HepG2 (cell line): Measurements from ENCODE around the gene FAM168A.

Experiments
- EZH2 ChIP-seq: conservative IDR thresholded peaks from 2 replicates; pipeline ENCODE4 v1.6.1; 2012; ENCODE audit warnings: mild to moderate bottlenecking, low read depth, low read length, moderate library complexity
- GABPB1 ChIP-seq: IDR thresholded peaks from 2 replicates; pipeline ENCODE4 v1.6.1; 2016; ENCODE audit warnings: mild to moderate bottlenecking, missing genetic modification reagents, moderate library complexity, missing compliant biosample characterization
- POLR2A ChIP-seq, 2 experiments: IDR thresholded peaks; 2 replicates each; pipeline ENCODE4 v1.6.1; 2011; ENCODE audit warnings: low read depth in 2 of 2, low read length in 2 of 2, mild to moderate bottlenecking in 1 of 2, moderate library complexity in 1 of 2; ENCODE audit not compliant: insufficient read depth in 1 of 2
- RNF2 ChIP-seq: fragments of 450-650 bp; conservative IDR thresholded peaks from 2 replicates; pipeline ENCODE4 v1.6.1; 2016; ENCODE audit warnings: low read depth
- SIN3A ChIP-seq: IDR thresholded peaks from 2 replicates; pipeline ENCODE4 v1.6.1; 2011; ENCODE audit warnings: low read depth, mild to moderate bottlenecking, control low read depth, low read length, borderline replicate concordance
- ZFAT ChIP-seq: sonication (generic); formaldehyde crosslinking; conservative IDR thresholded peaks from 2 replicates; pipeline ENCODE4 v1.8.1; 2023; ENCODE audit warnings: missing genetic modification reagents, inconsistent platforms
- ZNF326 ChIP-seq: sonication (generic); formaldehyde crosslinking; IDR thresholded peaks from 2 replicates; pipeline ENCODE4 v1.4.0; 2020; ENCODE audit warnings: missing genetic modification reagents, borderline replicate concordance
- TF ChIP-seq, protein P1 (sequence below): sonication (generic); formaldehyde crosslinking; IDR thresholded peaks from 2 replicates; pipeline ENCODE4 v1.4.0; 2020; ENCODE audit warnings: missing genetic modification reagents

DNA sequence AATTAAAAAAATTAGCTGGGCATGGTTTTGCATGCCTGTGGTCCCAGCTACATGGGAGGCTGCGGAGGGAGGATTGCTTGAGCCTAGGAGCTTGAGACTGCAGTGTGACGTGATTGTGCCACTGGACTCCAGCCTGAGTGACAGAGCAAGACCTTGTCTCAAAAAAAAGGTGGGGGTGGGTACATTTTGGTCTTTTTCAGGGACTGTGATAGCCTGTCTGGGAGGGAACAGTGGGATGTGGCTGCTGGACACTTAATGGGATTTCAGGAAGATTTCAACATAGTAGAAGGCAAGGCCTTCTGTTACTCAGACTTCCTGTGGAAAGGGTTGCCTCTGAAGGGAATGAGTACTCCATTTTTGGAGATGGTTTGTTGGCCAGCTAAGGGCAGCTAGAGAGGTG is 181.1 kb downstream of the FAM168A start:
- no peak for TF ChIP-seq EZH2
- no peak for TF ChIP-seq POLR2A (IDR thresholded peaks at IDR 0.05; ENCODE audit: insufficient read depth in 1 of 2, low read depth in 2 of 2, low read length in 2 of 2)
- TF ChIP-seq, protein P1, sequence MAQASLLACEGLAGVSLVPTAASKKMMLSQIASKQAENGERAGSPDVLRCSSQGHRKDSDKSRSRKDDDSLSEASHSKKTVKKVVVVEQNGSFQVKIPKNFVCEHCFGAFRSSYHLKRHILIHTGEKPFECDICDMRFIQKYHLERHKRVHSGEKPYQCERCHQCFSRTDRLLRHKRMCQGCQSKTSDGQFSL (CRISPR knock-in tag), result no peak
- no peak for TF ChIP-seq RNF2
- TF ChIP-seq ZFAT (CRISPR knock-in tag), result no peak
- no peak for TF ChIP-seq GABPB1 (CRISPR knock-in tag)
- no peak for TF ChIP-seq SIN3A
- no peak for TF ChIP-seq ZNF326 (CRISPR knock-in tag)
